Germinal center (tissue), 1 donor: Measurements from ENCODE around the gene STIM1.

Experiments used
- DNase-seq: peaks from one replicate; pipeline ENCODE4 v3.0.0; 2012; ENCODE audit warnings: mixed read lengths, low spot score

STIM1 gene

DNA sequence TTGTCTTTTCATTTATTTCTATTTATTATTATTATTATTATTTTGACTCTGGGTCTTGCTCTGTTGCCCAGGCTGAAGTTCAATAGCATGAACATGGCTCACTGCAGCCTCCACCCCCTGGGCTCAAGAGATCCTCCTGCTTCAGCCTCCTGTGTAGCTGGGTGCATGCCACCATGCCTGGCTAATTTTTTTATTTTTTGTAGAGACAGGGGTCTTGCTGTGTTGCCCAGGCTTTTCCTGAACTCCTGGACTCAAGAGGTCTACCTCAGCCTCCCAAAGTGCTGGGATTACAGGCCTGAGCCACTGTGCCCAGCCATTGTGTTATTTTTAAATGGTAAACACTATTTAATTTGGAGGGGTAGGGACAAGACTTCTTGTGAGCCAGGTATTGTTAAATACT lies 215.9 kb downstream of the STIM1 start:
- DNase-seq, result no peak

DNA sequence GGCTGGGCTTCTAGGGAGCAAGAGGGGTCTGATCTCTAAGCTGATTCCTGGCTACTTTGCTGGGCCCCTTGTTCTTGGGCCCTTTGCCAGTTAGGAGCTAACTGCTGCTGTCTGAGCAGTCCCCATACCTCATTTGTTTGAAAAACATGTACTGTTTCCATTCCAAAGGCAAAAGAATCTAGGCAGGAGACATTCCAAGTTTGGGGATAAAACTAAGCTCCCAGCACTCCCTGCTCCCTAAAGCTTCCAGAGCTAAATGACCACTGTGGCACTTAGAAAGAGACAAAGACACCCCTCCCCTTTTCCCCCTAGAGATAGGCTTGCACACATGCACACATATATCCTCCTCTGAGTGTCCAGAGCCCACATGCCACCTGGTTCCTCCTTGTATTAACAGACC lies 216.4 kb downstream of the STIM1 start:
- no peak for DNase-seq

DNA sequence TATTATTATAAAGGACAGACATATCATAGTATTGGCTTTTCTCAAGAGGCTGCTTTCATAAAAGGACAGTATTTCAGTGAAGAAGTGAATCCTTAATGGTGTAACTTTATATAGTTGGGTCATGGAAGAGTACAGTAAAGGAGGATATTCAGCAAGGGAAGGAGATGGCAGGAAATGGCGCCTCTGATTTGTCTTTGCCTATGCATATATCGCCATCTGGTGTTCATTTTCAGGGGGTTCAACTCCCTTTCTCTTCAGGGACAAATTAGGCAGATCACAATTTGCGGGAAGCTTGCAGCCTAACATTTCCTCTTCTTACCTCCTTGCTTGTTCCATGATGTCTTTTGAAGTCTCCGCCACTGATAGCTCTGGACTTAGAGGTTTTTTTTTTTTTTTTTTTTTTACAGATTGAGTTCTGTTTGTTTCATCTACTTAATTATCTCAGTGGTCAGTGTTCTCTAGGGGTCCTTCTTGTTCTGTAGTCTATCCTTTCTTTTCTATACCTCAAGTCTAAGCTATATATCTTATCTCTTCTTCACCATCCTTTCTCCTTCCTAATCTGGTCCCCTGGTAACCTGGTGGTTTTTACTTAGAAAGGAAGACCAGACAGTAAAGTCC lies 217.3 kb downstream of the STIM1 start:
- DNase-seq, result peak; percentile 72

DNA sequence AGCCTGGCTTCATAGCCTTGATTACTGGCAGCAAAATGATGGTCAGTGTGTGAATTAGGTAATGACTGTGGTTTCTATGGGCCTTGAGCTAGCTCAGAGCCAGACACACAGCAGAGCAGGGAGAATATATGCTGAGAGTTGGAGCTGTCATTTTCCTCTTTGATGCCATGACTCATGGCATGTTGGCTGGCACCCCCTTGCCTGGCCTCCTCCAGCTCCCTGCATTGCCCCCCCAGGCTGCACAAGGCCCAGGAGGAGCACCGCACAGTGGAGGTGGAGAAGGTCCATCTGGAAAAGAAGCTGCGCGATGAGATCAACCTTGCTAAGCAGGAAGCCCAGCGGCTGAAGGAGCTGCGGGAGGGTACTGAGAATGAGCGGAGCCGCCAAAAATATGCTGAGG lies 218.8 kb downstream of the STIM1 start:
- no peak for DNase-seq

DNA sequence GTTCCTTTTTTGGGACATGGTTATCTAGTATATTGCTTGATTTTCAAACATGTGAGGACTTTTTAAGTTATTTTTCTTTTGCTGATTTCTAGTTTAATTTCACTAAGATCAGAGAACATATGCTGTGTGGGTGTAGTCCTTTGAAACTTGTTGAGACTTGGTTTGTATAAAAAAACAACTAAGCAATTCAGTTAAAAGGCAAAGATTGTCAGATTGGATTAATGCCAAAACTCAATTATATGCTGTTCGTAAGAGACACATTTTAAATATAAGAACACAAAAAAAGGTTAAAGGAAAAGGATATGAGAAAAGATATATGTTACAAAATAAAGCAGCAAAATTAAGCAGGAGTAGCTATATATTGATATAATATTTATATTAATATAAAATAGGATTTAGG lies 221.3 kb downstream of the STIM1 start:
- DNase-seq, result no peak

DNA sequence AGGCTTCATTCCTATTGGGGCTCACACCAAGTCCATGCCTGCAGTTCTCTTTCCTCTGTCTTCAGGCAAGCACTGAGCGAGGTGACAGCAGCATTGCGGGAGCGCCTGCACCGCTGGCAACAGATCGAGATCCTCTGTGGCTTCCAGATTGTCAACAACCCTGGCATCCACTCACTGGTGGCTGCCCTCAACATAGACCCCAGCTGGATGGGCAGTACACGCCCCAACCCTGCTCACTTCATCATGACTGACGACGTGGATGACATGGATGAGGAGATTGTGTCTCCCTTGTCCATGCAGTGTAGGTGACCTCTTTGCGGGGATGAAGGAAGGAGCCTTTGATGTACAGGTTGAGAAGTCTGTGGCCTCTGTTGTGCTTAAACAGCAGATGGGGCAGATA lies 227.7 kb downstream of the STIM1 start:
- DNase-seq, result no peak

DNA sequence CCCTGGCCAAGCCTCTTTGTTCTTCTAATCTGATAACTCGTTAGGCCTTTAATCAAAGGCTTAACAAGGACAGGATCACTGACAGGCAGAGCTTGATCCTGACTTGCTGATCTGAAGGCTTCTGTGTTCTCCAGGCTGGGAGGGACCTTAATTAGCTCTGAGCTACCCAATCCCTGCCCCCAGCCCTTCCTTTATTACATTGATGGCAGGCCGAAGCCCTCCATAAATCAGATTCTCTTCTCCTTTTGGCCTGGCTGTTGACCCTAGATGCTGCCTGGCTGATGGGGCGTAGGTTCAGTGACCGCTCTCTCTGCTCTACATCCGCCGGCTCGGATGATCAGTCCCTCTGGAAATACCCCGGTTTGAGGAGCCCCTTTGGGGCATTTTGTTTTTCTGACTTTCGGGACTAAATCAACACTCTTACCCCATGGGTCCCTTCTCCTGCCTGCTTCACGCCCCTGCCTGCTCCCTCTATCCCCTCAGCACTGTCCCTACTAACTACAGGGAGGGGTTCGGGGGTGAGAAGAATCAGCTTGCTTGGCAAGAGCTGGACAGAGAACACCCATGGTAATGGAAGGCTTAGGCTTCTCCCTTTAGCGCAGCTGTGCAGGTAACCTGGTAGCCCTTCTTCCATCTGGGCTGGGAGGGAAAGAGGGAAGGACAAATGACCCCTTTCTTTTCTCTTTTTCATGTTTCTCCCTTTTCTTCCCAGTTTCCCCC lies 229.1 kb downstream of the STIM1 start:
- no peak for DNase-seq

DNA sequence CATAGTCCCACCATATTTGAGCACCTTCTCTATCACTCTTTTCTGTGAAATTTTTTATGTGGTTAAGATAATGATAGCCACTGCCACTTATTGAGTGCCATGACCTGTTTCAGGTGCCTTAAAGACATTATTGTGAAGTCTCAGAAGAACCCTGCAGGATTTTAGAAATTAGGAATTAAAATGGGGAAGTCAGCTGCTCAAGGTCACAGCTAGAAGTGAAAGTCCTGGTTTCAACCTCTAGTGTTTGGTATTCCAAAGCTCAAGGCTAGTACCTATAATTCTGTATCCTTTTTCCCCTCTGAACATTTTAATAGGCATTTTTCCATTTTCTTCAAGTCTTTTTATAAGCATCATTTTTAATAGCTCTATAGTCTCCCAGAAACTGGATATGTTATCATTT lies 230.1 kb downstream of the STIM1 start:
- no peak for DNase-seq

DNA sequence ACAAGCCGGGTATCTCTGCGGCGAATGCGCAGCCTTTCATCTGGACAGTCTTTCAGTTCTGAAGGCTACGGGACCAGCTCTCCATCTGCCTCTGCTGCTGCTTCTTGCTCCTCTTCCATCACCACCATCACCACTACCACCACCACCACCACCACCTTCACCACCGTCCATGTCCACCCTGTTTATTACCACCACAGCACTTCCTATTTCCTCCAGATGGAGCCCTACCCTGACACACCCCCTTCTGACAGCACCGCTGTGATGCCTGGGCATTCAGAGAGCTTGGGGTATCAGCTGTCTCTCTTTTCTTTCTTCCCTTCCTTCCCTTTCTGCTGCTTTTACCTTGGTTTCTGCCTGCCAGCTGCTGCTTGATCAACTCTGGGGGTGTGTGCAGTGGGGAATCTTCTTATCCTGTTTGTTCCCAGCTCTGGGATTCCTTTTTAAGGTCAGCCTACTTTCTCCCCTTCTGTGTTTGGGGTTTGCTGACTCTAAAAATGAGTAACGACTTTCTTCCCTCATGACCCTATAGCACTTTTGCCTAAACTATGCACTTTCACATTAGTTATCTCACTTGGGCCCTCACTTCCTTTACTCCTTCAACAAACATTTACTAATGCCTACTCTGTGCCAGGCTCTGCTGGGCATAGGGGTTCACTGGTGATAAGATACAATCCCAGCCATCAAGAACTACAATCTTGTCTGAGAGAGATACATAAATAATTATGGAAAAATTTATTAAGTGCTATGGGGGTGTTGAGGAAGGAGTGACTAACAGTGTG lies 231.3 kb downstream of the STIM1 start:
- DNase-seq, result no peak

DNA sequence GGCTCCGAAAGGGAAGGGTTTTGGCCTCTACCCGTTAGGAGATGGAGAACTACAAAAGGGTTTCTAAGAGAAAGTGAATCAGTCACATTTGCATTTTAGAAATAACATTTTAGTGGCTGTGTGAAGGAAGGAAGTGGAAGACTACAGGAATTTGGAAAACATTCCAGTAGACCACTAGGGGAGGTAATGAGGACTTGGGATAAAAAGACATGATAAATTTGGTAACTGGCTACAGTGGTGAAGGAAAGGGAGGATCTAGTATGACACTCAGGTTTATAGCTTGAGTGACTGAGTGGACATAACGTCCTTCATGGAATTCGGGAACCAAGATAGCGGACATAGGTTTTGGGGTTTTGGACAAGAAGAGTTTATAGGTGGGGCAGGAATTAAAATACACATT lies 232.1 kb downstream of the STIM1 start:
- no peak for DNase-seq

DNA sequence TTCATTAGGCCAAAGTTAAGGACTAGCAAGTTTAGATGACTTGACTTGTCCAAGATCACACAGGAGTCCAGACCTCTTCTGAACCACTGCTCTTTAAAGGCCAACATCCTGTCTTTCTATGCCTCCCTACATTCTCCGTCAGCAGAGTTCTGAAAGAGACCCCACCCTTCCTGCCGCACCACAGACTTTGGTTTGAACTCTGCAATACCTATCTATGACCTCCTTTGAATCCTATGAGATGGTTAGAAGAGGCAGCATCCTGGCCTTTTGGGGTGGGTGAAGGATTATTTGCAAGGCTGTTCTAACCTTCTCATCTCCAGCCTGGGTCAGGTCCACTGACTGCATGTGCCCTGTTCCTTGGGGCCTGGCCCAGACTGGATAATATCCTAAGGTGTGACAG lies 234.8 kb downstream of the STIM1 start:
- DNase-seq, result no peak

DNA sequence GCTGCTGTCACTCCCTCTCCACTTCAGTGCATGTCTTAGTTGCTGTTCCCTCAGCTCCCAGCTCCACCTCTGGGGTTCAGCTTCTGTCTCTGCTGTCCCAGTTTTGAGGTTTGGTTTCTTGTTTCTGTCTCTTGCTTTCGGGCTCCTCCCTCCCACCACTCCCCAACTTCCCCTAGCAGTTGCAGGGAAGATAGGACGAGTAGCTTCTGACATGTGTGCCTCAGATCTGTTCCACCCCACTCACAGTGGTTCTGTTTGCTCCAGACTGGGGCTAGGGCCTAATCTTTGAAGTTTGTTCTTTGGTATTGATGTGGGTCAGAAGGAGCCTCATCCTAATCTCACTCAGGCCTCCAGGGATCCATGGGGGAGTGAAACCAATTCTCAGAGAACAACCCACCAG lies 236.6 kb downstream of the STIM1 start:
- no peak for DNase-seq

DNA sequence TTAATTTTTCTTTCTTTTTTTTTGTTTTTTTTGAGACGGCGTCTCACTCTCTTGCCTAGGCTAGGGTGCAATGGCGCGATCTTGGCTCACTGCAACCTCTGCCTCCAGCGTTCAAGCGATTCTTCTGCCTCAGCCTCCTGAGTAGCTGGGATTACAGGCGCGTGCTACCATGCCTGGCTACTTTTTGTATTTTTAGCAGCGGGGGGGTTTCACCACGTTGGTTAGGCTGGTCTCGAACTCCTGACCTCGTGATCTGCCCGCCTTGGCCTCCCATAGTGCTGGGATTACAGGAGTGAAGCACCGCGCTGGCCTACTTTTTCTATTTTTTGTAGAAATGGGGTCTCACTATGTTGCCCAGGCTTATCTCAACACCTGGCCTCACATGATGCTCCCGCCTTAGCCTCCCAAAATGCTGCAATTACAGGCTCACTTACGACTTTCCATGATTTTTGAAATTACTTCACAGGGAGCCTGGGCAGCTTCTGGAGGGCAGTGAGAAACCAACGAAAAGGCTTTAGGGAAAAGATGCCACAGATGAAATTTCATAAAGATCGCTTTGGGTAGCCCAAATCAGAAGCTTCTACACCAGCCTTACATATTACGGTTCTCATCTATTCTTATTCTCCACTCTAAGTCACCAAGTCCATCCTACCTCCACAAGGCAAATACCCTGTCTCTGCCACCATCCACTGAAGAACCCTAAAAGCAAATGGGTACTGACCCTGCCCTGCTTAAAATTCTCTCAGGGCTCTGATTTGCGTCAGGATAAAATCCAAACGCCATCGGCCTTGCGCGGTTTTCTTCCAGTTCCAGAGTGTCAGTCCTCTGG lies 238.3 kb downstream of the STIM1 start:
- DNase-seq, result peak; percentile 16

DNA sequence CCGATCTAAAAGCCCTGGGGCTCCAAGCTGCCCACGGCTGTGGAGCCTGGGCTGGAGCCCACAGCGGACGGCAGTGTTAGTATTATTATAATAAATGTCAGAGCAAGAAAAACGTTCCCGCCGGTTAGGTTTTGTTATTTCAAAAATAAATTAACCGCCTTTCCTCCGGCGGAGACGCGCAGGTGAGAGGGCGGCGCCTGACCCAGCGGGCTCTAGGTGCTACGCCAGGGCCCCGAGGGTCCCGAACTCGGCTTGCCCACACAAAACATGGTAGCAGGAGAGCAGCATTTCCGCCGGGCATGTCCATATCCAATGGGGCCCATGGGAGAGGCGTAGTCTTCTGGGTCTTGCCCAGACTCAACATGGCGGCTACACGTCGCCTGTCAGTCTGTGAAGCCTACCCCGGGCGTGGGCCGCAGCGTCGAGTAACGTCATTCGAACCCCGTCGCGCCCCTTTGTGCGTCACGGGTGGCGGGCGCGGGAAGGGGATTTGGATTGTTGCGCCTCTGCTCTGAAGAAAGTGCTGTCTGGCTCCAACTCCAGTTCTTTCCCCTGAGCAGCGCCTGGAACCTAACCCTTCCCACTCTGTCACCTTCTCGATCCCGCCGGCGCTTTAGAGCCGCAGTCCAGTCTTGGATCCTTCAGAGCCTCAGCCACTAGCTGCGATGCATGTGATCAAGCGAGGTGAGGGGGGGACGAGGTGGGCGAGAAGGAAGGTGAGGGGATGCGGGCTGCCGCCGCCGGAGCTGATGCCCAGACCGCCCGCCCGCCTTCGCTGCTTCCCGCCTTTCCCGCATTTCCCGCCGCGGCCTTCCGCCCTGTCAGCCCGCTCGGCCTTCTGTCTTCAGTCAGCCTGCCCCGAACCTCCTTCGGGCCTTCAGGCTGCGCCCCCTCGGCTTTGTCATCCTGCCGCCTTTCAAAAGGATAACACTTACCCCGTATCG lies 239.2 kb downstream of the STIM1 start, which contains the start of gene RRM1:
RRM1 (plus strand) TSS at position 452 of the 944 bp plus-strand sequence; CDS start at position 666, 214 bp downstream.
- peak; percentile 88 for DNase-seq

DNA sequence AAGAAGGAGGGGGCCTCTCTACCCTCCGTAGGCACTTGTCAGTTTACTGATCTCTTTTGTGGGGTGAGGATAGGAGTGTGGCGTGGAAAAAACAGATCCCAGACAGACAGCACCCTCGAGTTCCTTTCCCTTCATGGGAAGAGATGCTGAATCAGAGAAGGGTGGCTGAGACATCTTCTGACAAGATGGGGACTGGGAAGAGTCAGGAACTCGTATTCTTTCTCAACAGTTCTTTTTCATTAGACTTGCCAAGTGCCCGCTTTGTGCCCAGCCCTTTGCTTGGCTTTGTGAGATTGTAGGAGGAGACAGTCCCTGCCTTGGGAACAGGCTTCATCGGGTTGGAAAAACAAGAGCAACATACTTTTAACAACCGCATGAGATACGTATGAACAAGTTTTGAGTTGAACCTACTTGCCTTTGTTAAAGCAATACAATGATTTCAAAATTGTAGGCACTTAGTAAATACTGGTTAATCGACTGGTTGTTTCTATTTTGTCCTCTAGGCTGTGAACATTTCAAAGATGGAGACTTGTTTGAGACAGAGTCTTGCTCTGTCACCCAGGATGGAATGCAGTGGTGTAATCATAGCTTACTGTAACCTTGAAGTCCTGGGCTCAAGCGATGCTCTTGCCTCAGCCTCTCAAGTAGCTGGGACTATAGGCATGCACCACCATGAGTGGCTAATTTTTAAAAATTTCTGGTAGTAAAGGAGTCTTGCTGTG lies 240.2 kb downstream of the STIM1 start:
- no peak for DNase-seq

DNA sequence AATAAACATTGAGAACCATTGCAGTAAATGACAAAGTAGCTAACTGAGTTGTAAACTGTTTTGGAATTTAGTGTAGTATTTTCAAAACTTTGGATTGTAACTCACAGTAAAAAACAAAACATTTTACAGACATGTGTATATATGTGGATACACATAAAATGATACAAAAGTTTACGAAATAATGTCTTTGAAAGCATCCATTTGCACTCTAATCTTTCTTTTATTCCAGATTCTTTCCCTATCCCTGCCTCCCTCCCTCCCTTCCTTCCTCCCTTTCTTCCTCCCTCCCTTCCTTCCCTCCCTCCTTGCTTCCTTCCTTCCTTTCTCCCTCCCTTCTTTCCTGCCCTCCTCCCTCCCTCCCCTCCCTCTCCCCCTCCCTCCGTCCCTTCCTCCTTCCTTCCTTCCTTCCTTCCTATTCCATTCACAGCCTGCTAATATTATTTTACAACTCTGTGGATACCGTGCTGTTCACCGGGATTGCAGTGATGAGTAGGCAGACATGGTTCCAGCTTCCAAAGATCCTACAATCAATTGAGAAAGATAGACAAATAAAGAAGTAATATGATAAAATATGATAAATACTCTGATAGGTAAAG lies 242.7 kb downstream of the STIM1 start:
- no peak for DNase-seq

DNA sequence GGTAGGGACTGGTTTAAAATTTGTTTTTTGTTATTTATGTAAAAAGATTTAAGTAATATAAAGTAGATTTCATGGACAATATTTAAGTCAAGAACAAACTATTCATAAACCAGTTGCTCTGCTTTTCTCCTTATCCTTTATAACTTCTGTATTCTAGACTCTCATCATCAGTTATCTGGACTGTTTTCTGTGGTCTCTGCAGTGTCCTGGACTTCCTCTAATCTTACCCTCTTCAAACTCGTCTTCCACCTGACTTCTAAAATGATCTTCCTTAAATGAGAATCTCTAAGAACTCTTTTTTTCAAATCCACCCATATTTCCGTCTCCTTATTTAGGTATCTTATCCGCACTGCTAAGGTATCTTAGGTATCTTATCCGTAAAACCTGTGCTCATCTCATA lies 247.2 kb downstream of the STIM1 start:
- no peak for DNase-seq

DNA sequence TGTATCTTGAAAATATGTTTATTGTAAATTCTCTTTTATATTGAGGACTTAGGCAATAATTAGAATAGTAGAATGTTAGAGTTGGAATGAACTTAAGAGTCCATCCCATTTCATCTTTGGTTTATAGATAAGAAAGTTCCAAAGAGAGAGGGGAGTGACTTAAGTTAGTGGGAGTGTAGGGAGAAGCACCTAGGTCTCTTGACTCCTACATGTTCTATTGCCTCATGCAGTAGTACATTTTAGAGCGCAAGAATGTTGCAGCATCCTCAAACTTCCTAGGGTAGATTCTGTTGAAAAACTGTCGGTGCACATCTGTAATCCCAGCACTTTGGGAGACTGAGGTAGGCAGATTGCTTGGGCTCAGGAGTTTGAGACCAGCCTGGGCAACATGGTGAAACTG lies 247.8 kb downstream of the STIM1 start:
- no peak for DNase-seq

DNA sequence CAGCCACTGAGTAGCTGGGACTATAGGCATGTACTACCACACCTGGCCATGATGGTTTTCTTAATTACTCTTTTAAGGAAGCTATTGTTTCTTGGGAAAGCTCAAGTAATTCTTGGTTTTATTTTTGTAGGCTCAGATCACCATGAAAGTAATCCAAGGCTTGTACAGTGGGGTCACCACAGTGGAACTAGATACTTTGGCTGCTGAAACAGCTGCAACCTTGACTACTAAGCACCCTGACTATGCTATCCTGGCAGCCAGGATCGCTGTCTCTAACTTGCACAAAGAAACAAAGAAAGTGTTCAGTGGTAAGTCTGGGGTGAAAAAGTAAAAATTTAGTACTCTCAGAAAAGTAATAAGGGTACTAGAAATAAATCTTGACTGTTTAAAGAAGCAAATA lies 250.5 kb downstream of the STIM1 start:
- DNase-seq, result no peak

DNA sequence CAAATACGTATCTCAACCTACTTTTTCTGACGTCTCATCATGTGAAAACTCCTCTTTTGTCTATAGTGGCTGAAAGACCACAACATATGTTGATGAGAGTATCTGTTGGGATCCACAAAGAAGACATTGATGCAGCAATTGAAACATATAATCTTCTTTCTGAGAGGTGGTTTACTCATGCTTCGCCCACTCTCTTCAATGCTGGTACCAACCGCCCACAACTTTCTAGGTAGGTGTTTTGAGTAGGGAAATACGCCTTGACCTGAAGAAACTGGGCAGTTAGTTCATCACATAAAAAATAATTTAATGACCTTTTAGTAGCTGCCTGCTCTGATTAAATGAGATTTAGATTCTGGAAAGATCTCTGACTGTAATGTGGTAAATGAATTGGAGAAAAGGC lies 256.4 kb downstream of the STIM1 start:
- no peak for DNase-seq
